ENCODE results near the gene TBX4. TPM values are rescaled to one million over a fixed set of nuclear protein-coding genes. Genes with fewer than 3 reads are reported as not detected.

The TBX4 gene
- total and polyA plus RNA-seq, 4 donors: not detected

DNA sequence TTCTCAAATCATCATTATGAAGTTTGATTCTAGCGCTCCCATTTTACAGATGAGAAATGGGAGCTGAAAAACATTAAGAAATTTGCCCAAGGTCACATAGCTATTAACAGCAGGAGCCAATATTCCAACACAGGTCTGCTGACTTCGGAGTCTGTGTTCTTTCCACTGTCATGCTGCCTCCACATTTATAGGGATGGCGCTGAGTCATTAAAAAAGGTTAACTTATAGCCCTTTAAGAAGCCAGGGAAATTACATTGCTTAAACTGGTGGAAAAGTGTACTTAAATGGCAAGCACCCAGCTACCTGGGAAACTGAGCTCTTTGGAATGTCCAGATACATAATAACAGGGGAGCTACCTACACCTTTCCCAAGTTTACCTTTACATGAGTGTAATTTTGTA, 65.0 kb downstream of the TBX4 start:
- no peak for DNase-seq (ENCODE audit: low spot score)
- Histone ChIP-seq H3K9me3 (ENCODE audit: control insufficient read depth in 4 of 4, low read length in 3 of 4) (no peaks in the 10 kb centered on the region), H3K4me1 (ENCODE audit: control insufficient read depth in 4 of 4, insufficient read depth in 4 of 4, low read length in 3 of 4) (no peaks in the 10 kb centered on the region), H3K4me3 (ENCODE audit: low read depth in 1 of 3, low read length in 3 of 3) (no peak overlapping the region), H3K36me3 (ENCODE audit: control insufficient read depth in 4 of 4, insufficient read depth in 3 of 4, low read depth in 1 of 4, low read length in 3 of 4) (no peaks in the 10 kb centered on the region), H3K27me3 (ENCODE audit: control insufficient read depth in 4 of 4, insufficient read depth in 4 of 4, low read length in 3 of 4) (peaks cover 0 to 3% (median 0%) of the 10 kb centered on the region in 4 donors), H3K9ac (ENCODE audit: low read depth in 1 of 2, low read length in 2 of 2) (no peak overlapping the region), H3K27ac (ENCODE audit: low read depth in 1 of 2, low read length in 2 of 2) (no peak overlapping the region)
- WGBS: 94% methylated on average over 3 of the region's 3 CpGs
- no peak for TF ChIP-seq RAD21 (IDR thresholded peaks at IDR 0.05)
- no peak for TF ChIP-seq ATF3 (IDR thresholded peaks at IDR 0.05)
- TF ChIP-seq FOXA1 (IDR thresholded peaks at IDR 0.05): no peak
- TF ChIP-seq GABPA (IDR thresholded peaks at IDR 0.05 in 1 of 2, conservative IDR thresholded peaks at IDR 0.05 in 1 of 2): no peak
- no peak for TF ChIP-seq RXRA (IDR thresholded peaks at IDR 0.05)
- no peak for TF ChIP-seq JUND (IDR thresholded peaks at IDR 0.05)
- no peak for TF ChIP-seq EGR1 (IDR thresholded peaks at IDR 0.05; ENCODE audit: low read depth in 2 of 2)
- no peak for TF ChIP-seq HNF4G (IDR thresholded peaks at IDR 0.05)
- no peak for TF ChIP-seq NR2F2 (IDR thresholded peaks at IDR 0.05)
- no peak for TF ChIP-seq CTCF (IDR thresholded peaks at IDR 0.05; ENCODE audit: low read depth, low read length, missing input control)
- TF ChIP-seq FOXA2 (IDR thresholded peaks at IDR 0.05): no peak
- TF ChIP-seq YY1 (IDR thresholded peaks at IDR 0.05): no peak
- TF ChIP-seq, protein P1, sequence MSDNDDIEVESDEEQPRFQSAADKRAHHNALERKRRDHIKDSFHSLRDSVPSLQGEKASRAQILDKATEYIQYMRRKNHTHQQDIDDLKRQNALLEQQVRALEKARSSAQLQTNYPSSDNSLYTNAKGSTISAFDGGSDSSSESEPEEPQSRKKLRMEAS (IDR thresholded peaks at IDR 0.05): no peak

DNA sequence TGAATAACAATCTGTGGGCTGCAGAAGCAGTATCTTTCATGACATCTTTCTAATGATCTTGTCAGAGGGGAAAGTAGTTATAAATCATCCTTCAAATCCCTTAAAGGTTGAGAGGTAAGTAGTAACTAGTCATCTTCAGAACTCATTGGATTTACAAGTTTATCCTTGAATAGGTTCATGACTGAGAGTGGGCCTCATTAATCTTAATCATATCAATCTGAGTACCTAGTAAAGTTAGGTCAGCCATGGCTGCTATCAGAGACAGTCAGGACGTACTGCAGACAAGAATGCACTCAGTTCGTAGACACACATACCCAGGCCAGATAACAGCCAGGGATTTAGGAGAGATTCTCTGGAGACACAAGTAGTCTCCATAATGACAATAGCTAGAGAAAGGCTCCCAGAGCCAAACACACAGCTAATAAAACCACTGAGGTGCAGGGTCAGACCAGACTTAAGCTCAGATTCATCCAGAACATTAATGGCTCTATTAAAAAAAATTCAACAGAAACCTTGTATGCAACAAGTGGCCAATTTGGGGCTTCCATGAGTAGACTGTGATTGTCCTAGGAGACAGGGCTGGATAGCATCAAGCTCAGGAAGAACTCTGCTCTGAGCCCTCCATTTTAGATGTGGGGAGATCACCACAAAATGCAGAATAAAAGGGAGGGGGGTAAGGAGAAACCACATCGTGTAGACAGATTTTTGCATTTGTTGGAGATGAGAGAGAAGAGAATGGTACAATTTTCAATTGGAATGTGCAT, 65.8 kb downstream of the TBX4 start:
- Histone ChIP-seq H3K4me3 (ENCODE audit: low read depth in 1 of 3, low read length in 3 of 3) (no peak overlapping the region), H3K36me3 (ENCODE audit: control insufficient read depth in 4 of 4, insufficient read depth in 3 of 4, low read depth in 1 of 4, low read length in 3 of 4) (no peaks in the 10 kb centered on the region), H3K9ac (ENCODE audit: low read depth in 1 of 2, low read length in 2 of 2) (no peak overlapping the region), H3K27me3 (ENCODE audit: control insufficient read depth in 4 of 4, insufficient read depth in 4 of 4, low read length in 3 of 4) (peaks cover 0 to 3% (median 0%) of the 10 kb centered on the region in 4 donors), H3K9me3 (ENCODE audit: control insufficient read depth in 4 of 4, low read length in 3 of 4) (no peaks in the 10 kb centered on the region), H3K4me1 (ENCODE audit: control insufficient read depth in 4 of 4, insufficient read depth in 4 of 4, low read length in 3 of 4) (no peaks in the 10 kb centered on the region), H3K27ac (ENCODE audit: low read depth in 1 of 2, low read length in 2 of 2) (no peak overlapping the region)
- TF ChIP-seq RXRA (IDR thresholded peaks at IDR 0.05) (no peak), ATF3 (IDR thresholded peaks at IDR 0.05) (no peak), YY1 (IDR thresholded peaks at IDR 0.05) (no peak), FOXA1 (IDR thresholded peaks at IDR 0.05) (no peak), SP1 (IDR thresholded peaks at IDR 0.05) (no peak), GABPA (IDR thresholded peaks at IDR 0.05 in 1 of 2, conservative IDR thresholded peaks at IDR 0.05 in 1 of 2) (no peak)
- TF ChIP-seq, protein P1 (IDR thresholded peaks at IDR 0.05): no peak
- WGBS: 81% methylated on average over 3 of the region's 3 CpGs
- DNase-seq (ENCODE audit: low spot score): no peak

DNA sequence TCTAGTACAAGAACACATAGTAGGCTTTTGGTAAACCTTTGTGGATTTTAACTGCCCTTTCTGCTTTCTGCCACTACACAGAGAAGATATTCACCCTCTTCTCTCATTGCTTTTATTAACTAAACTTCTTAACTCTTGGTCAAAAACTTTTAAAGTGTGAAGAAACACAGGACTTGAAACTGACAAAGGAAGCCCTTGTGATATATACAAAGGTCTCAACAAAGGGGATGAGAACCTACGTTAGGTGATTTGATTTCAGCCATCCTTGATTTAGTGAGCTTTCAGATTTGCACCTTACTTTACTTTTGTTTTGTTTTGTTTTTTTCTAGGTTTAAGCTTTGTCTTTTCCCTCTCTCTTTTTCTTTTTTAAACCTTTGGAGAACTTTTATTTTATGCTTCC, 66.9 kb downstream of the TBX4 start:
- Histone ChIP-seq H3K36me3 (ENCODE audit: control insufficient read depth in 4 of 4, insufficient read depth in 3 of 4, low read depth in 1 of 4, low read length in 3 of 4) (no peaks in the 10 kb centered on the region), H3K9me3 (ENCODE audit: control insufficient read depth in 4 of 4, low read length in 3 of 4) (no peaks in the 10 kb centered on the region), H3K27me3 (ENCODE audit: control insufficient read depth in 4 of 4, insufficient read depth in 4 of 4, low read length in 3 of 4) (peaks cover 0 to 3% (median 0%) of the 10 kb centered on the region in 4 donors), H3K4me1 (ENCODE audit: control insufficient read depth in 4 of 4, insufficient read depth in 4 of 4, low read length in 3 of 4) (no peaks in the 10 kb centered on the region), H3K4me3 (ENCODE audit: low read depth in 1 of 3, low read length in 3 of 3) (no peak overlapping the region), H3K27ac (ENCODE audit: low read depth in 1 of 2, low read length in 2 of 2) (no peak overlapping the region), H3K9ac (ENCODE audit: low read depth in 1 of 2, low read length in 2 of 2) (no peak overlapping the region)
- TF ChIP-seq REST (IDR thresholded peaks at IDR 0.05): no peak
- no peak for TF ChIP-seq FOXA2 (IDR thresholded peaks at IDR 0.05)
- no peak for TF ChIP-seq NR2F2 (IDR thresholded peaks at IDR 0.05)
- TF ChIP-seq JUND (IDR thresholded peaks at IDR 0.05): no peak
- WGBS: 58% methylated on average over 1 of the region's 1 CpG
- no peak for DNase-seq (ENCODE audit: low spot score)

Data from liver (tissue), 9 donors.